WI38 (cell line): Measurements from ENCODE around the gene BIRC6.

Experiments used
- H3K4me3 ChIP-seq: 2 replicates; pipeline ENCODE4 v1.5.1; 2011; ENCODE audit warnings: low read depth, mild to moderate bottlenecking, control low read depth, low read length
- CTCF ChIP-seq: IDR thresholded peaks from 2 replicates; pipeline ENCODE4 v1.5.1; 2012; ENCODE audit warnings: low read depth, mild to moderate bottlenecking, control low read depth, low read length

The BIRC6 gene

GRCh38 chr2:32491346-32491745 lies 134.5 kb downstream of the BIRC6 start:
- H3K4me3 ChIP-seq, result no peak overlapping the region
- no peak for TF ChIP-seq CTCF

- no peak overlapping the region for H3K4me3 ChIP-seq
- TF ChIP-seq CTCF, result no peak
Observed at GRCh38 chr2:32495139-32495538, 138.3 kb downstream of the BIRC6 start.

- no peak for TF ChIP-seq CTCF
- no peak overlapping the region for H3K4me3 ChIP-seq
Observed at GRCh38 chr2:32496662-32497061, 139.8 kb downstream of the BIRC6 start.

GRCh38 chr2:32498306-32498705 lies 141.5 kb downstream of the BIRC6 start:
- no peak for TF ChIP-seq CTCF
- no peak overlapping the region for H3K4me3 ChIP-seq

GRCh38 chr2:32502941-32503340 lies 146.1 kb downstream of the BIRC6 start:
- TF ChIP-seq CTCF, result no peak
- no peak overlapping the region for H3K4me3 ChIP-seq

- H3K4me3 ChIP-seq, result no peak overlapping the region
- no peak for TF ChIP-seq CTCF
Observed at GRCh38 chr2:32504877-32505478, 148.2 kb downstream of the BIRC6 start.

GRCh38 chr2:32506446-32506845 lies 149.6 kb downstream of the BIRC6 start:
- no peak for TF ChIP-seq CTCF

More at GRCh38 chr2:32506446-32506845, 149.6 kb downstream of the BIRC6 start:
- H3K4me3 ChIP-seq, result no peak overlapping the region
